HFFc6 (cell line): Measurements from ENCODE around the gene POLR3GL. TPM values are rescaled to one million over a fixed set of nuclear protein-coding genes. Genes with fewer than 3 reads are reported as not detected.

Experiments
- DNase-seq: peaks from one replicate; pipeline ENCODE4 v3.0.0-alpha.2; 2018
- H3K27ac Mint-ChIP-seq: 2 replicates; pipeline ENCODE4 v1.8.0; 2020; ENCODE audit warnings: mild to moderate bottlenecking, mixed read lengths
- H3K27me3 Mint-ChIP-seq: 2 replicates; pipeline ENCODE4 v1.8.0; 2021; ENCODE audit warnings: mild to moderate bottlenecking, moderate library complexity, mixed read lengths; ENCODE audit not compliant: insufficient read depth
- H3K36me3 Mint-ChIP-seq: 2 replicates; pipeline ENCODE4 v1.8.0; 2021; ENCODE audit warnings: low read depth, mixed read lengths
- H3K4me1 Mint-ChIP-seq: 2 replicates; pipeline ENCODE4 v1.8.0; 2020; ENCODE audit warnings: low read depth, mixed read lengths
- H3K4me3 Mint-ChIP-seq: 2 replicates; pipeline ENCODE4 v1.8.0; 2020; ENCODE audit warnings: mild to moderate bottlenecking, moderate library complexity, mixed read lengths
- H3K9me3 Mint-ChIP-seq: 2 replicates; pipeline ENCODE4 v1.8.0; 2020; ENCODE audit warnings: mild to moderate bottlenecking, mixed read lengths
- CTCF ChIP-seq: fragments of 200-600 bp; sonication (generic); IDR thresholded peaks from 2 replicates; pipeline ENCODE4 v1.5.0; 2021; ENCODE audit warnings: antibody characterized with exemption, mild to moderate bottlenecking
- total RNA-seq, 6 experiments: library from RNA; stranded (reverse); fragmentation: NEBNext Ultra II Directional; extraction: Animal tissue kit (Norgen Biotek cat#: 25700); gene quantifications; 2 replicates in 1 of 6; 3 replicates in 5 of 6; pipeline ENCODE4 v1.2.3, GENCODE V29; 2021

Gene POLR3GL
- total RNA-seq, 6 experiments from 2014 or later: 23.5 to 29.3 (median 26.2) TPM

DNA sequence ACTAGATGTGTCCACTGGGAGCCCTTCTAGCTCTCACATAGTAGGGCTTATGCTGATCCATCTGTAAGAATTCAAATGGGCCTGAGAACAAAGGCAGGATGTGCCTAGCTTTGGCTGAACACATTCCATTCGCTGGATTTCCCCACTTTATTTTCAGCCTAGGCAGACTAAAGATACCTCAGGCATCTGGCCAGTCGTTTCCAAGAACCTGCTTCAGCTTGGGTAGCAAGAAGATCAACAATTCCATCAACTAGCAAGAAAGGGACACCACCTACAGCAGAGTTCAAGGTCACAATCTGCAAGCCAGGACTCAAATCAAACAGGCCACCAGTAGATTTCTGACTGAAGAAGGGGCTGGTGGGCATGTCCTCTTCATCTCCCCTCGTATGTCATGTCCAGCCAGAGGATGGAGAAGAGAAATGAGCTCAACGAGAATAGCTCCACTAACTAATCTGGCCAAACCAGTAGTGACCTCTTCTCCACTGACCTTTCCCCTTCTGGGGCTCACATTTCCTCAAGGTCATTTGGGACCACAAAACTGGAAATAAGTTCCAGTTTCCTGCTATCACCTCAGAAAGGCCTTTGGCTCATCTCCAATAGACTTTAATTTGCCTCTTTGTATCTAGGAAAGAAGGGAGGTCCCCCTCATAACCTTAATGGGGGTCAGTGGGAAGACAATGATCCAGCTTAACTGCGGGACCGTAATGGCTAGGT lies 17.7 kb downstream of the POLR3GL start:
- no peaks in the 10 kb centered on the region for H3K9me3 Mint-ChIP-seq
- H3K4me3 Mint-ChIP-seq: no peak overlapping the region
- H3K36me3 Mint-ChIP-seq: no peaks in the 10 kb centered on the region; the same call in 1 of the 2 replicates
- peaks cover 36% of the 10 kb centered on the region for H3K4me1 Mint-ChIP-seq
- no peak for DNase-seq
- no peak for TF ChIP-seq CTCF
- no peaks in the 10 kb centered on the region; the same call in 1 of the 2 replicates for H3K27me3 Mint-ChIP-seq
- no peak overlapping the region for H3K27ac Mint-ChIP-seq

GRCh38 chr1:145983206-145983675 lies 18.8 kb downstream of the POLR3GL start:
- no peak overlapping the region for H3K4me3 Mint-ChIP-seq
- DNase-seq: no peak
- H3K27me3 Mint-ChIP-seq: no peaks in the 10 kb centered on the region
- no peak overlapping the region for H3K27ac Mint-ChIP-seq
- no peaks in the 10 kb centered on the region for H3K9me3 Mint-ChIP-seq
- peaks cover 36% of the 10 kb centered on the region for H3K4me1 Mint-ChIP-seq
- no peak for TF ChIP-seq CTCF
- no peaks in the 10 kb centered on the region for H3K36me3 Mint-ChIP-seq

GRCh38 chr1:145983960-145984830 lies 19.7 kb downstream of the POLR3GL start:
- no peak for DNase-seq
- Mint-ChIP-seq H3K9me3 (no peaks in the 10 kb centered on the region), H3K4me1 (peaks cover 36% of the 10 kb centered on the region), H3K36me3 (no peaks in the 10 kb centered on the region), H3K27ac (peak overlapping the region; percentile 89), H3K27me3 (no peaks in the 10 kb centered on the region), H3K4me3 (no peak overlapping the region)
- TF ChIP-seq CTCF: no peak

DNA sequence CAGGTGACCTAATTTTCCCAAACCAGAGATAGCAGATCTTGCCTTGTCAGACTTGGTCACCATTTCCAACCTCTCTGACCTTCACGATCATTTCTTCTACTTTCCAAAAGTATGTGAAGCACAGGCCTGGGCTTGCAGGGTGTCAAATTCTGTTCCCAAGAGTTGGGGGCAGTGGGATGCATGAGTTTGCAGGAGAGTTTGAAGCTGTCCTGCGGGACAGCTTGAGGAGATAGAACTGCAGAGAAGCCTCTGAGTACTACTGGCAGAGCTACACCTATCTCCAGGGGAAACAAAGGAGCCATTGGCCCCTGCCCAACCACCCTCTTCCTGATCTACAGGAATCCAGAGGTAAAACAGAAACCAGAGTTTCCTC lies 20.6 kb downstream of the POLR3GL start:
- Mint-ChIP-seq H3K27me3 (no peaks in the 10 kb centered on the region), H3K27ac (peak overlapping the region; percentile 89), H3K36me3 (no peaks in the 10 kb centered on the region), H3K9me3 (no peaks in the 10 kb centered on the region), H3K4me3 (peak overlapping the region; percentile 64), H3K4me1 (peaks cover 36% of the 10 kb centered on the region)
- TF ChIP-seq CTCF: no peak
- DNase-seq: no peak

GRCh38 chr1:145985502-145986439 lies 21.3 kb downstream of the POLR3GL start:
- DNase-seq: peak; percentile 33
- Mint-ChIP-seq H3K27me3 (no peaks in the 10 kb centered on the region), H3K4me1 (peaks cover 36% of the 10 kb centered on the region), H3K4me3 (peak overlapping the region; percentile 64), H3K27ac (peak overlapping the region; percentile 89), H3K9me3 (no peaks in the 10 kb centered on the region), H3K36me3 (no peaks in the 10 kb centered on the region)
- TF ChIP-seq CTCF: no peak
